ENCODE data around the gene BRME1.

The BRME1 gene

DNA sequence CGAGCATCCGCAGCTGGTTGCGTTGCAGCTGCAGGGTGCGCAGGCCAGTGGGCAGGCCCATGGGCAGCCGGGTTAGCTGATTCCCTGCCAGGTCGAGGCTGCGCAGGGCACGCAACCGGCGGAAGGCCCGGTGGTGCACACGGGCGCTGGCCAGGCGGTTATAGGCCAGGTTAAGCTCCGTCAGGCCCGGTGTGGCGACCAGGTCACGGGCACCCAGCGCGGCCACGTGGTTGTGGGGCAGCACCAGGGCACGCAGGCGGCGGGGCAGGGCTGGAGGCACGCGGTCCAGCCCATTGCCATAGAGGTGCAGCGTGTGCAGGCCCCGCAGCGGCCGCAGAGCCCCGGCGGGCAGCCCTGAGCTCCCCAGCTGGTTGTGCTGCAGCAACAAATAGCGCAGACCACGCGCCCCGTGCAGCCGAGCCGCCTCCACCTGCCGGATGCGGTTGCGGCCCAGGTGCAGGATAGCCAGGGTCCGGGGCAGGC, 27.0 kb upstream of the BRME1 start:
- TF ChIP-seq, protein P1, sequence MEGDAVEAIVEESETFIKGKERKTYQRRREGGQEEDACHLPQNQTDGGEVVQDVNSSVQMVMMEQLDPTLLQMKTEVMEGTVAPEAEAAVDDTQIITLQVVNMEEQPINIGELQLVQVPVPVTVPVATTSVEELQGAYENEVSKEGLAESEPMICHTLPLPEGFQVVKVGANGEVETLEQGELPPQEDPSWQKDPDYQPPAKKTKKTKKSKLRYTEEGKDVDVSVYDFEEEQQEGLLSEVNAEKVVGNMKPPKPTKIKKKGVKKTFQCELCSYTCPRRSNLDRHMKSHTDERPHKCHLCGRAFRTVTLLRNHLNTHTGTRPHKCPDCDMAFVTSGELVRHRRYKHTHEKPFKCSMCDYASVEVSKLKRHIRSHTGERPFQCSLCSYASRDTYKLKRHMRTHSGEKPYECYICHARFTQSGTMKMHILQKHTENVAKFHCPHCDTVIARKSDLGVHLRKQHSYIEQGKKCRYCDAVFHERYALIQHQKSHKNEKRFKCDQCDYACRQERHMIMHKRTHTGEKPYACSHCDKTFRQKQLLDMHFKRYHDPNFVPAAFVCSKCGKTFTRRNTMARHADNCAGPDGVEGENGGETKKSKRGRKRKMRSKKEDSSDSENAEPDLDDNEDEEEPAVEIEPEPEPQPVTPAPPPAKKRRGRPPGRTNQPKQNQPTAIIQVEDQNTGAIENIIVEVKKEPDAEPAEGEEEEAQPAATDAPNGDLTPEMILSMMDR (IDR thresholded peaks at IDR 0.05; ENCODE audit: low read depth, low read length), result no peak
- DNase-seq (ENCODE audit: low read depth in 2 of 2), result no peak
- no peak overlapping the region for H3K4me3 ChIP-seq (replicated peaks in 1 of 2; ENCODE audit: low read depth in 2 of 2, low read length in 2 of 2)

DNA sequence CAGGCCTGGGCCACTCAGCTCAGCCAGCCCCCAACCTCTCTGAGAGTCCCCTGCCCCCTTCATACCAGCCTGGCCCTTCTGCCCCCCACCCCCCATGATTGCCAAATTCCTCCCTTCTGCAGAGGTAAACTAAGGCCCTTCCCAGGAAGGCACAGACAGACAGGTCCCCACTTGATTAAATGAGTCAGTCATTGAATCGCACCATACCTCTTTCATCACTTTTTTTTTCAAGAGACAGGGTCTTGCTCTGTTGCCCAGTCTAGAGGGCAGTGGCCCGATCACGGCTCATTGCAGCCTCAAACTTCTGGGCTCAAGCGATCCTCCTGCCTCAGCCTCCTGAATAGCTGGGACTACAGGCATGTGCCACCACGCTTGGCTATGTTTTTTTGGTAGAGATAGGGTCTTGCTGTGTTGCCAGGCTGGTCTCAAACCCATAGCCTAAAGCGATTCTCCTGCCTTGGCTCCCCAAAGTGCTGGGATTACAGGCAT, 26.3 kb upstream of the BRME1 start:
- H3K4me3 ChIP-seq (replicated peaks in 1 of 2; ENCODE audit: low read depth in 2 of 2, low read length in 2 of 2), result no peak overlapping the region
- DNase-seq (ENCODE audit: low read depth in 2 of 2), result no peak
- TF ChIP-seq, protein P1 (IDR thresholded peaks at IDR 0.05; ENCODE audit: low read depth, low read length), result no peak

DNA sequence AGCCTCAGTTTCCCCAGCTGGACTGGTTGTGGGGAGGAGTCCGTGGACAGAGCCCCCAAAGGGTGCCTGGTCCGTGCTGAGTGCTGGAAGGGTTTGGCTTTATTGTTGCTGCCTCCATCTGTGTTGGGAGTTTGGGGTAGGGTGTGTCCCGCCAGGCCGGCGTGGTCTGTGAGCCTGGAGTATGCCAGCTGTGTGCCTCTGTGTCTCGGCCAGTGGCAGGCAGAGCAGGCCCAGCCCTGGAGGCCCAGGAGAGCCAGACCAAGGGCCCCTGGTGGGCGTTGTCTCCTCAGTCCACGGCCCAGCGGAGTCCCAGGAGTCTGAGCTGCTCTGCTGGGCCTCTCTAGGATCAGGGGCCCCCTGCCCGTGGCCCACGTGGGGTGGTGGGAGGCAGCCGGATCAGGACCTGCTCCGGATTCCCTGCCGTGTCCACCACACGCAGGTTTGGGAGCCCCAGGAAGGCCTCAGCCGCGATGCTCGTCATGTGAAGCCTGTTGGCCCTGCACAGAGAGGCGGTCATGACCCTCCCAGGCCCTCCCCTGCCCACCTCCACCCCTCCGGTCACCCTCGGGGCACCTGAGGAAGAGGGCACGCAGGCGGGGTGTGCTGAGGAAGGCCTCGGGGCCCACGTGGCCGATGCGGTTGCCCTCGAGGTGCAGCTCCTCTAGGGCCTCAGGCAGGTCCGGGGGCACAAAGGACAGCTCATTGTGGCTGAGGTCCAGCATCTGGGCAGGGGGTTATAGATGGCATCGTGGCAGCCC, 25.7 kb upstream of the BRME1 start:
- TF ChIP-seq, protein P1 (IDR thresholded peaks at IDR 0.05; ENCODE audit: low read depth, low read length), result no peak
- DNase-seq (ENCODE audit: low read depth in 2 of 2), result no peak
- no peak overlapping the region for H3K4me3 ChIP-seq (replicated peaks in 1 of 2; ENCODE audit: low read depth in 2 of 2, low read length in 2 of 2)

DNA sequence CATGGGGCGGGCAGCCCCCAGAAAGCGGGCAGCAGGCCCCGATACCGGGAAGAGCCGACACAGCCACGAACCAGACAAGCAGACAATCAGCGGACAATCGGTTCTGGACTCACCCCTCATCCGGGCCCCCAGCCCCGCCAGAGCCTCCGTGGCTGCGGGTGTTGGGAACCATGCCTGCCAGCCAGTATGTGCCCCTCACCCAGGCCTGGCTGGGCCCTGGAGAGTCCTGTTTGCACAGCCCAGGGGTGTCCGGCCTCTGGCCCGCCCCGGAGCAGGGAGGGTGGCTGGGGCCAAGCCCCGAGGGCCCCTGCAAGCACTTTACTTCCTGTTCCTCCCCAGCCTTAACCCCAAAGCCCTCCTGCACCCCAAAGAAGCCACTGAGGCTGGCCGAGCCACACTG, 24.5 kb upstream of the BRME1 start:
- TF ChIP-seq, protein P1 (IDR thresholded peaks at IDR 0.05; ENCODE audit: low read depth, low read length), result no peak
- no peak for DNase-seq (ENCODE audit: low read depth in 2 of 2)
- no peak overlapping the region for H3K4me3 ChIP-seq (replicated peaks in 1 of 2; ENCODE audit: low read depth in 2 of 2, low read length in 2 of 2)

DNA sequence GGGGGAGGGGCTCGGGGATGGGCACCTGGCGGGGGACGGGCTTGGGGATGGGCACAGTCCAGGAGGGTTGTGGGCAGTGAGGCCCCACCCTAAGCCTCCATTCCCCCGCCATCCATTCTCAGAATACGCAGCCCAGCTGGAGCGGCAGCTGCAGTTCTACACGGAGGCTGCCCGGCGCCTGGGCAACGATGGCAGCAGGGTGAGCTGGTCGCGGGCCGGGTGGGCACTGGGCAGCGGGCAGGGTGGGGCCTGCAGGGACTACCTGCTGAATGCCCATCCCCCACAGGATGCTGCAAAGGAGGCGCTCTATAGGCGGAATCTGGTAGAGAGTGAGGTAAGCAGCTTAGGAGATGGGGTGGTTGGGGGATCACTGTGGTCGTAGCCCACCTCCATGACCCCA, 24.0 kb upstream of the BRME1 start:
- DNase-seq (ENCODE audit: low read depth in 2 of 2), result no peak
- no peak overlapping the region for H3K4me3 ChIP-seq (replicated peaks in 1 of 2; ENCODE audit: low read depth in 2 of 2, low read length in 2 of 2)
- TF ChIP-seq, protein P1 (IDR thresholded peaks at IDR 0.05; ENCODE audit: low read depth, low read length), result no peak

DNA sequence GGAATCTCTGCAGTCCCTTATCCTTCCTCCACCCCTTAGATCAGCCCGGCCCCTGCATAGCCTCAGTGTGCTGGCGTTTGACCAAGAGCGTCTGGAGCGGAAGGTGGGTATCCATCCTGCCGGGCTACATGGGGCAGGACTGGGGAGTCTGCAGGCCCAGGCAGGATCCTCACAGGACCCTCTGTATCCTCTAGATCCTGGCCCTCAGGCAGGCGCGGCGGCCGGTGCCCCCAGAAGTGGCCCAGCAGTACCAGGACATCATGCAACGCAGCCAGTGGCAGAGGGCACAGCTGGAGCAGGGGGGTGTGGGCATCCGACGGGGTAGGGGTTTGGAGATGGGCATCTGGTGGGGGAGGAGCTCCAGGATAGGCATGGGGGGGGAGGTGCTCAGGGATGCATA, 23.4 kb upstream of the BRME1 start:
- TF ChIP-seq, protein P1 (IDR thresholded peaks at IDR 0.05; ENCODE audit: low read depth, low read length), result no peak
- no peak for DNase-seq (ENCODE audit: low read depth in 2 of 2)
- no peak overlapping the region for H3K4me3 ChIP-seq (replicated peaks in 1 of 2; ENCODE audit: low read depth in 2 of 2, low read length in 2 of 2)

Data from cardiac fibroblast (primary cell).